WTC11 (cell line): ENCODE measurements around the gene SKI. TPM values are rescaled to one million over a fixed set of nuclear protein-coding genes. Genes with fewer than 3 reads are reported as not detected.

Experiments
- ATAC-seq: fragments of 200-7000 bp; cut with Tn5 transposase; 2 replicates; pipeline ENCODE4 v1.10.0; 2021; ENCODE audit warnings: mild to moderate bottlenecking, moderate library complexity
- CTCF ChIA-PET: fragments of 300-600 bp; sonication (Branson Sonifier 250); formaldehyde crosslinking; loops from one replicate; lab custom pipeline; 2021; ENCODE audit warnings: antibody characterized with exemption; lab: Charles Lee
- POLR2A ChIA-PET: fragments of 350-600 bp; sonication (Branson Sonifier 250); formaldehyde crosslinking; loops from one replicate; lab custom pipeline; 2021; ENCODE audit warnings: antibody characterized with exemption; lab: Charles Lee
- DNase-seq: peaks from one replicate; pipeline ENCODE4 v3.0.0; 2021; ENCODE audit warnings: low spot score
- H3K27ac Mint-ChIP-seq: 2 replicates; pipeline ENCODE4 v1.8.0; 2021; ENCODE audit warnings: mixed read lengths
- H3K27me3 Mint-ChIP-seq: 2 replicates; pipeline ENCODE4 v1.8.0; 2021; ENCODE audit warnings: low read depth, mild to moderate bottlenecking, moderate library complexity, mixed read lengths
- H3K36me3 Mint-ChIP-seq: 2 replicates; pipeline ENCODE4 v1.8.0; 2021; ENCODE audit warnings: mixed read lengths
- H3K4me1 Mint-ChIP-seq: 2 replicates; pipeline ENCODE4 v1.8.0; 2022; ENCODE audit warnings: mixed read lengths
- H3K4me3 Mint-ChIP-seq: 2 replicates; pipeline ENCODE4 v1.8.0; 2021; ENCODE audit warnings: mild to moderate bottlenecking, moderate library complexity, mixed read lengths
- H3K9me3 Mint-ChIP-seq: 2 replicates; pipeline ENCODE4 v1.8.0; 2021; ENCODE audit warnings: mixed read lengths
- ELF4 ChIP-seq: sonication (generic); formaldehyde crosslinking; IDR thresholded peaks from 2 replicates; pipeline ENCODE4 v1.8.1; 2022; ENCODE audit warnings: low read depth, mild to moderate bottlenecking, moderate library complexity, missing genetic modification reagents
- MYBL2 ChIP-seq: sonication (generic); formaldehyde crosslinking; IDR thresholded peaks from 2 replicates; pipeline ENCODE4 v1.8.1; 2023; ENCODE audit warnings: mild to moderate bottlenecking, moderate library complexity, missing genetic modification reagents
- NR1H2 ChIP-seq: sonication (generic); formaldehyde crosslinking; IDR thresholded peaks from 2 replicates; pipeline ENCODE4 v1.9.0; 2021; ENCODE audit warnings: mild to moderate bottlenecking, moderate library complexity, missing genetic modification reagents
- NR3C1 ChIP-seq: sonication (generic); formaldehyde crosslinking; conservative IDR thresholded peaks from 2 replicates; pipeline ENCODE4 v1.8.1; 2023; ENCODE audit warnings: low read depth, mild to moderate bottlenecking, missing genetic modification reagents
- OVOL2 ChIP-seq: fragments of 250-450 bp; sonication (Bioruptor Pico); IDR thresholded peaks from 2 replicates; pipeline ENCODE4 v1.9.0; 2021; ENCODE audit warnings: mild to moderate bottlenecking, borderline replicate concordance
- TEAD4 ChIP-seq: sonication (generic); formaldehyde crosslinking; IDR thresholded peaks from 2 replicates; pipeline ENCODE4 v1.8.0; 2022; ENCODE audit warnings: mild to moderate bottlenecking, missing genetic modification reagents
- ZBTB21 ChIP-seq: sonication (generic); formaldehyde crosslinking; IDR thresholded peaks from 2 replicates; pipeline ENCODE4 v1.8.1; 2023; ENCODE audit warnings: mild to moderate bottlenecking, missing genetic modification reagents, borderline replicate concordance
- ZNF121 ChIP-seq: sonication (generic); formaldehyde crosslinking; IDR thresholded peaks from 2 replicates; pipeline ENCODE4 v1.8.0; 2023; ENCODE audit warnings: missing genetic modification reagents
- ZNF138 ChIP-seq: sonication (generic); formaldehyde crosslinking; conservative IDR thresholded peaks from 2 replicates; pipeline ENCODE4 v1.8.1; 2022; ENCODE audit warnings: mild to moderate bottlenecking, moderate library complexity, missing genetic modification reagents
- total RNA-seq: library from RNA; stranded (reverse); gene quantifications from 3 replicates; pipeline ENCODE4 v1.2.3, GENCODE V29; 2021
- TF ChIP-seq, protein P1 (sequence below): sonication (generic); formaldehyde crosslinking; IDR thresholded peaks from 2 replicates; pipeline ENCODE4 v1.8.0; 2022; ENCODE audit warnings: mild to moderate bottlenecking, missing genetic modification reagents
- TF ChIP-seq, protein P2 (sequence below): fragments of 250-450 bp; sonication (Bioruptor Pico); IDR thresholded peaks from 2 replicates; pipeline ENCODE4 v2.1.2; 2022; ENCODE audit warnings: mild to moderate bottlenecking, moderate library complexity
- TF ChIP-seq, protein P3 (sequence below): sonication (generic); formaldehyde crosslinking; IDR thresholded peaks from 2 replicates; pipeline ENCODE4 v1.8.1; 2023; ENCODE audit warnings: mild to moderate bottlenecking, moderate library complexity, missing genetic modification reagents
- TF ChIP-seq, protein P4 (sequence below): sonication (generic); formaldehyde crosslinking; IDR thresholded peaks from 2 replicates; pipeline ENCODE4 v1.8.0; 2022; ENCODE audit warnings: mild to moderate bottlenecking, missing genetic modification reagents
- TF ChIP-seq, protein P5 (sequence below): sonication (generic); formaldehyde crosslinking; IDR thresholded peaks from 2 replicates; pipeline ENCODE4 v1.8.1; 2023; ENCODE audit warnings: mild to moderate bottlenecking, missing genetic modification reagents, borderline replicate concordance
- TF ChIP-seq, protein P6 (sequence below): fragments of 250-450 bp; sonication (Bioruptor Pico); IDR thresholded peaks from 2 replicates; pipeline ENCODE4 v1.9.0; 2021; ENCODE audit warnings: mild to moderate bottlenecking, borderline replicate concordance
- TF ChIP-seq, protein P7 (sequence below): sonication (generic); formaldehyde crosslinking; IDR thresholded peaks from 2 replicates; pipeline ENCODE4 v1.8.0; 2023; ENCODE audit warnings: missing genetic modification reagents

SKI gene
- total RNA-seq, 1 experiment from 2014 or later: 88.6 TPM

DNA sequence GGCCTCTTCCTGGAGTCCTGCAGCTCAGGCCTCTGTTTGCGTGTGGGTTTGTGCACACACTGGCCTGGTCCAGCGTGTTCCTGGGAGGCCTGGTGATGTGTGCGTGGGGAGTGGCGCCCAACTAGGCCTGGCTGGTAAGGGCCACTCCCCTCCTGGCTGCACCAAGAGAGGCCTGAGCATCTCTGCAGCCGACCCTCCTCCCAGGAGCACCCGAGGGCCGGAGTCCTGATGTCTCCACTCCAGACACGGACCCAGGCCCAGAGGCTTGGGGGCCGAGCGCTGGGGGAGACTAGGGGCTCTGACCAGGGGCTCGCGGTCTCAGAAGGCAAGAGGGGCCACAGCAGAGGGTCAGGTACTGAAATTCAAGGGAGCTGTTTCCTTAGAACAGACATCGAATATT lies 130.0 kb downstream of the SKI start (continued):
- TF ChIP-seq, protein P1, sequence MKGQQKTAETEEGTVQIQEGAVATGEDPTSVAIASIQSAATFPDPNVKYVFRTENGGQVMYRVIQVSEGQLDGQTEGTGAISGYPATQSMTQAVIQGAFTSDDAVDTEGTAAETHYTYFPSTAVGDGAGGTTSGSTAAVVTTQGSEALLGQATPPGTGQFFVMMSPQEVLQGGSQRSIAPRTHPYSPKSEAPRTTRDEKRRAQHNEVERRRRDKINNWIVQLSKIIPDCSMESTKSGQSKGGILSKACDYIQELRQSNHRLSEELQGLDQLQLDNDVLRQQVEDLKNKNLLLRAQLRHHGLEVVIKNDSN (CRISPR knock-in tag): no peak
- TF ChIP-seq ZBTB21 (CRISPR knock-in tag) (no peak), TEAD4 (CRISPR knock-in tag) (no peak), OVOL2 (CRISPR knock-in tag) (no peak), NR1H2 (CRISPR knock-in tag) (no peak), ZNF138 (CRISPR knock-in tag) (no peak), MYBL2 (no peak), NR3C1 (CRISPR knock-in tag) (no peak), ZNF121 (no peak)
- TF ChIP-seq, protein P2, sequence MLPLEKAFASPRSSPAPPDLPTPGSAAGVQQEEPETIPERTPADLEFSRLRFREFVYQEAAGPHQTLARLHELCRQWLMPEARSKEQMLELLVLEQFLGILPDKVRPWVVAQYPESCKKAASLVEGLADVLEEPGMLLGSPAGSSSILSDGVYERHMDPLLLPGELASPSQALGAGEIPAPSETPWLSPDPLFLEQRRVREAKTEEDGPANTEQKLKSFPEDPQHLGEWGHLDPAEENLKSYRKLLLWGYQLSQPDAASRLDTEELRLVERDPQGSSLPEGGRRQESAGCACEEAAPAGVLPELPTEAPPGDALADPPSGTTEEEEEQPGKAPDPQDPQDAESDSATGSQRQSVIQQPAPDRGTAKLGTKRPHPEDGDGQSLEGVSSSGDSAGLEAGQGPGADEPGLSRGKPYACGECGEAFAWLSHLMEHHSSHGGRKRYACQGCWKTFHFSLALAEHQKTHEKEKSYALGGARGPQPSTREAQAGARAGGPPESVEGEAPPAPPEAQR: no peak
- TF ChIP-seq, protein P3, sequence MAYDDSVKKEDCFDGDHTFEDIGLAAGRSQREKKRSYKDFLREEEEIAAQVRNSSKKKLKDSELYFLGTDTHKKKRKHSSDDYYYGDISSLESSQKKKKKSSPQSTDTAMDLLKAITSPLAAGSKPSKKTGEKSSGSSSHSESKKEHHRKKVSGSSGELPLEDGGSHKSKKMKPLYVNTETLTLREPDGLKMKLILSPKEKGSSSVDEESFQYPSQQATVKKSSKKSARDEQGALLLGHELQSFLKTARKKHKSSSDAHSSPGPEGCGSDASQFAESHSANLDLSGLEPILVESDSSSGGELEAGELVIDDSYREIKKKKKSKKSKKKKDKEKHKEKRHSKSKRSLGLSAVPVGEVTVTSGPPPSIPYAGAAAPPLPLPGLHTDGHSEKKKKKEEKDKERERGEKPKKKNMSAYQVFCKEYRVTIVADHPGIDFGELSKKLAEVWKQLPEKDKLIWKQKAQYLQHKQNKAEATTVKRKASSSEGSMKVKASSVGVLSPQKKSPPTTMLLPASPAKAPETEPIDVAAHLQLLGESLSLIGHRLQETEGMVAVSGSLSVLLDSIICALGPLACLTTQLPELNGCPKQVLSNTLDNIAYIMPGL (CRISPR knock-in tag): no peak
- TF ChIP-seq, all 79 proteins: peak for 0

DNA sequence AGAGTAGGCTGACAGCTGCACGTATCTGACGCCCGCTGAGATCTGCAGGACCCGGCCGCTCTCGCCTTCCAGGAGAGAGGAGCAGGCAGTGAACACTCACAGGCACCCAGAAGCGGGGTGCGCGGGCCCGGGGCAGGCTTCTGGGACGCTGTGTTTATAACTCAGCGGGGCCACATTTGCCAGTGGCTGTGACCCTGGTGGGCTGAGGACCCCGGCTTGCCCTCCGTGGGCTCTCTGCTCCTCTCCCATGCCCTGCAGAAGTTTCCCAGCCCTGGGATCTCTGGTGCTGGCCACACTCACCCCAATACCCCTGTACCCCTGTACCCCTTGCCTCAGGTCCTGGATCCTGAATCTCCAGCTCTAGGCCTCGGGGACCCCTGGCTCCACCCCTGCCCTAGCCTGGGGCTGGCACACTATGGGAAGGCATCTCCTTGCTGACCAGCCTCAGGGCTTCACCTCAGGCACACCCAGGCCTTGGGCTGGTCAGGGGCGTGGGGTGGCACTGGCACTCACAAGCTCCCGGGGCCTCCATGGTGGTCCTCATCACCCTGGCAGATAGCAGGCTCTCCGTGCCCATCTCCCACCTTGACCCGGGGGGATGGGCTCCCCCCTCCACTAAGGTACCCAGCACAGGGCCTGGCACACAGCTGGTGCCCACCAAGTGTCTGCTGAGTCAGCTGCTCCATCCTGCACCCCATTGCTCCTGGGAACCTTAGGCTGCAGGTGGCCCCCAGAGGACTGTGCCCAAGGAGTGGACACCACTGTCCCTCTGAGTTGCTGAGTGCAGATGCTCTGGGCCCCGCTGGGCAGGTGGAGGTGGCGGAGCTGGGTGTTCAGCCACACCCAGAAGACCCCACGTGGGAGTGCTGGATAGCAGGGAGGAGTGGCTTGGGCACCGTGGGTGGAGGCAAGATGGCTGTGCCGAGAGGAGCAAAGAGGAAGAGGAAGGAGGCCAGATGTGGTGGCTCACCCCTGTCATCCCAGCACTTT lies 130.8 kb downstream of the SKI start:
- POLR2A ChIA-PET: no interaction called here
- H3K4me1 Mint-ChIP-seq: no peaks in the 10 kb centered on the region
- ATAC-seq (no peak), DNase-seq (no peak)
- peaks cover 15% of the 10 kb centered on the region for H3K9me3 Mint-ChIP-seq
- no peak overlapping the region for H3K27ac Mint-ChIP-seq
- CTCF ChIA-PET: interaction anchor here (0.5 to 2.8 kb wide), 3 partner anchors 23 to 304 kb away, joined by 4 to 10 read pairs (median 5); no protein-coding TSS in a partner anchor
- no peak overlapping the region for H3K4me3 Mint-ChIP-seq
- peaks cover 6% of the 10 kb centered on the region for H3K36me3 Mint-ChIP-seq
- no peaks in the 10 kb centered on the region; the same call in 1 of the 2 replicates for H3K27me3 Mint-ChIP-seq
- TF ChIP-seq, protein P4, sequence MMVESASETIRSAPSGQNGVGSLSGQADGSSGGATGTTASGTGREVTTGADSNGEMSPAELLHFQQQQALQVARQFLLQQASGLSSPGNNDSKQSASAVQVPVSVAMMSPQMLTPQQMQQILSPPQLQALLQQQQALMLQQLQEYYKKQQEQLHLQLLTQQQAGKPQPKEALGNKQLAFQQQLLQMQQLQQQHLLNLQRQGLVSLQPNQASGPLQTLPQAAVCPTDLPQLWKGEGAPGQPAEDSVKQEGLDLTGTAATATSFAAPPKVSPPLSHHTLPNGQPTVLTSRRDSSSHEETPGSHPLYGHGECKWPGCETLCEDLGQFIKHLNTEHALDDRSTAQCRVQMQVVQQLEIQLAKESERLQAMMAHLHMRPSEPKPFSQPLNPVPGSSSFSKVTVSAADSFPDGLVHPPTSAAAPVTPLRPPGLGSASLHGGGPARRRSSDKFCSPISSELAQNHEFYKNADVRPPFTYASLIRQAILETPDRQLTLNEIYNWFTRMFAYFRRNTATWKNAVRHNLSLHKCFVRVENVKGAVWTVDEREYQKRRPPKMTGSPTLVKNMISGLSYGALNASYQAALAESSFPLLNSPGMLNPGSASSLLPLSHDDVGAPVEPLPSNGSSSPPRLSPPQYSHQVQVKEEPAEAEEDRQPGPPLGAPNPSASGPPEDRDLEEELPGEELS: no peak
- TF ChIP-seq, protein P5, sequence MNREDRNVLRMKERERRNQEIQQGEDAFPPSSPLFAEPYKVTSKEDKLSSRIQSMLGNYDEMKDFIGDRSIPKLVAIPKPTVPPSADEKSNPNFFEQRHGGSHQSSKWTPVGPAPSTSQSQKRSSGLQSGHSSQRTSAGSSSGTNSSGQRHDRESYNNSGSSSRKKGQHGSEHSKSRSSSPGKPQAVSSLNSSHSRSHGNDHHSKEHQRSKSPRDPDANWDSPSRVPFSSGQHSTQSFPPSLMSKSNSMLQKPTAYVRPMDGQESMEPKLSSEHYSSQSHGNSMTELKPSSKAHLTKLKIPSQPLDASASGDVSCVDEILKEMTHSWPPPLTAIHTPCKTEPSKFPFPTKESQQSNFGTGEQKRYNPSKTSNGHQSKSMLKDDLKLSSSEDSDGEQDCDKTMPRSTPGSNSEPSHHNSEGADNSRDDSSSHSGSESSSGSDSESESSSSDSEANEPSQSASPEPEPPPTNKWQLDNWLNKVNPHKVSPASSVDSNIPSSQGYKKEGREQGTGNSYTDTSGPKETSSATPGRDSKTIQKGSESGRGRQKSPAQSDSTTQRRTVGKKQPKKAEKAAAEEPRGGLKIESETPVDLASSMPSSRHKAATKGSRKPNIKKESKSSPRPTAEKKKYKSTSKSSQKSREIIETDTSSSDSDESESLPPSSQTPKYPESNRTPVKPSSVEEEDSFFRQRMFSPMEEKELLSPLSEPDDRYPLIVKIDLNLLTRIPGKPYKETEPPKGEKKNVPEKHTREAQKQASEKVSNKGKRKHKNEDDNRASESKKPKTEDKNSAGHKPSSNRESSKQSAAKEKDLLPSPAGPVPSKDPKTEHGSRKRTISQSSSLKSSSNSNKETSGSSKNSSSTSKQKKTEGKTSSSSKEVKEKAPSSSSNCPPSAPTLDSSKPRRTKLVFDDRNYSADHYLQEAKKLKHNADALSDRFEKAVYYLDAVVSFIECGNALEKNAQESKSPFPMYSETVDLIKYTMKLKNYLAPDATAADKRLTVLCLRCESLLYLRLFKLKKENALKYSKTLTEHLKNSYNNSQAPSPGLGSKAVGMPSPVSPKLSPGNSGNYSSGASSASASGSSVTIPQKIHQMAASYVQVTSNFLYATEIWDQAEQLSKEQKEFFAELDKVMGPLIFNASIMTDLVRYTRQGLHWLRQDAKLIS (CRISPR knock-in tag): no peak
- TF ChIP-seq, protein P3 (CRISPR knock-in tag): no peak
- TF ChIP-seq, protein P6, sequence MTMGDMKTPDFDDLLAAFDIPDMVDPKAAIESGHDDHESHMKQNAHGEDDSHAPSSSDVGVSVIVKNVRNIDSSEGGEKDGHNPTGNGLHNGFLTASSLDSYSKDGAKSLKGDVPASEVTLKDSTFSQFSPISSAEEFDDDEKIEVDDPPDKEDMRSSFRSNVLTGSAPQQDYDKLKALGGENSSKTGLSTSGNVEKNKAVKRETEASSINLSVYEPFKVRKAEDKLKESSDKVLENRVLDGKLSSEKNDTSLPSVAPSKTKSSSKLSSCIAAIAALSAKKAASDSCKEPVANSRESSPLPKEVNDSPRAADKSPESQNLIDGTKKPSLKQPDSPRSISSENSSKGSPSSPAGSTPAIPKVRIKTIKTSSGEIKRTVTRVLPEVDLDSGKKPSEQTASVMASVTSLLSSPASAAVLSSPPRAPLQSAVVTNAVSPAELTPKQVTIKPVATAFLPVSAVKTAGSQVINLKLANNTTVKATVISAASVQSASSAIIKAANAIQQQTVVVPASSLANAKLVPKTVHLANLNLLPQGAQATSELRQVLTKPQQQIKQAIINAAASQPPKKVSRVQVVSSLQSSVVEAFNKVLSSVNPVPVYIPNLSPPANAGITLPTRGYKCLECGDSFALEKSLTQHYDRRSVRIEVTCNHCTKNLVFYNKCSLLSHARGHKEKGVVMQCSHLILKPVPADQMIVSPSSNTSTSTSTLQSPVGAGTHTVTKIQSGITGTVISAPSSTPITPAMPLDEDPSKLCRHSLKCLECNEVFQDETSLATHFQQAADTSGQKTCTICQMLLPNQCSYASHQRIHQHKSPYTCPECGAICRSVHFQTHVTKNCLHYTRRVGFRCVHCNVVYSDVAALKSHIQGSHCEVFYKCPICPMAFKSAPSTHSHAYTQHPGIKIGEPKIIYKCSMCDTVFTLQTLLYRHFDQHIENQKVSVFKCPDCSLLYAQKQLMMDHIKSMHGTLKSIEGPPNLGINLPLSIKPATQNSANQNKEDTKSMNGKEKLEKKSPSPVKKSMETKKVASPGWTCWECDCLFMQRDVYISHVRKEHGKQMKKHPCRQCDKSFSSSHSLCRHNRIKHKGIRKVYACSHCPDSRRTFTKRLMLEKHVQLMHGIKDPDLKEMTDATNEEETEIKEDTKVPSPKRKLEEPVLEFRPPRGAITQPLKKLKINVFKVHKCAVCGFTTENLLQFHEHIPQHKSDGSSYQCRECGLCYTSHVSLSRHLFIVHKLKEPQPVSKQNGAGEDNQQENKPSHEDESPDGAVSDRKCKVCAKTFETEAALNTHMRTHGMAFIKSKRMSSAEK (CRISPR knock-in tag): no peak
- TF ChIP-seq, protein P7, sequence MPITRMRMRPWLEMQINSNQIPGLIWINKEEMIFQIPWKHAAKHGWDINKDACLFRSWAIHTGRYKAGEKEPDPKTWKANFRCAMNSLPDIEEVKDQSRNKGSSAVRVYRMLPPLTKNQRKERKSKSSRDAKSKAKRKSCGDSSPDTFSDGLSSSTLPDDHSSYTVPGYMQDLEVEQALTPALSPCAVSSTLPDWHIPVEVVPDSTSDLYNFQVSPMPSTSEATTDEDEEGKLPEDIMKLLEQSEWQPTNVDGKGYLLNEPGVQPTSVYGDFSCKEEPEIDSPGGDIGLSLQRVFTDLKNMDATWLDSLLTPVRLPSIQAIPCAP (CRISPR knock-in tag): no peak
- TF ChIP-seq ELF4 (CRISPR knock-in tag): no peak
